ENCODE data around the gene STK33. TPM values are rescaled to one million over a fixed set of nuclear protein-coding genes. Genes with fewer than 3 reads are reported as not detected.

Gene STK33
- total and polyA plus RNA-seq, 2 of the 13 experiments (the other 11 are each of a cell fraction or from before 2014, with no cell fraction given) = 2.7 to 12.6 TPM

DNA sequence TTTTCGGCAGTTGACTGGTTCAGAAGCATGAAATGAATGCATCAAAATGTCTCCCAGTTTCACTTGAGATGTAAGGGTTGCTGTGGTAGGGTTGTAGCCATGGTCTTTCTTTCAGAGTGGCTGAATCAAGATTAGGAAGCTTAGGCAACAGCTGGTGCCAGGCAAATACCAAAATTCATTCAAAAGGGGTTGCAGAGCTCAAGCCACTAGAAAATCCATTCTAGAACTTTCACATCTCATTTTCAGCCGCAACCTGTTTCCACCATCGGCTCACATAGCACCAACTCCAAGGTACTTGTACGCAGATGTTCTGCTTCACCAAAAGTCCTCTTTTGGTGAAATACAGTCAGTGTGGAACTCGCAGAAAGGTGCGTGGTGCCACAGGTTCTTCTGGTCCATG, 40.5 kb upstream of the STK33 start:
- Histone ChIP-seq H3K36me3 (replicated peaks in 1 of 2; ENCODE audit: control insufficient read depth in 1 of 2, insufficient read depth in 2 of 2, low read length in 2 of 2) (peaks cover 14 to 33% of the 10 kb centered on the region in 2 experiments; a peak in 4 of 5 replicates), H4K20me1 (ENCODE audit: insufficient read depth, low read length) (no peaks in the 10 kb centered on the region), H2AFZ (ENCODE audit: low read length) (no peak overlapping the region), H3K27ac (ENCODE audit: extremely low read length, insufficient read depth, low read length) (no peak overlapping the region), H3K9me3 (ENCODE audit: low read length) (no peaks in the 10 kb centered on the region), H3K4me3 (replicated peaks in 1 of 3; ENCODE audit: insufficient read depth in 1 of 3, low read depth in 2 of 3, low read length in 3 of 3) (no peak overlapping the region), H3K4me1 (ENCODE audit: insufficient read depth, low read length) (no peaks in the 10 kb centered on the region), H3K27me3 (ENCODE audit: control insufficient read depth in 1 of 2, insufficient read depth in 2 of 2, low read length in 2 of 2) (no peaks in the 10 kb centered on the region), H3K79me2 (ENCODE audit: insufficient read depth, low read length) (no peaks in the 10 kb centered on the region), H3K9ac (ENCODE audit: insufficient read depth, low read depth, low read length) (no peak overlapping the region), H3K4me2 (ENCODE audit: low read depth, low read length) (no peak overlapping the region)
- ChIA-PET CTCF (ENCODE audit: low intra/inter-chr PET ratio, low total read pairs) (no interaction called here), POLR2A (no interaction called here)
- intact Hi-C loops (cut with micrococcal nuclease; ENCODE audit: unreplicated experiment) = no loop called here
- FAIRE-seq (no peak), DNase-seq (ENCODE audit: low spot score) (no peak), ATAC-seq (no peak)
- in situ Hi-C loops (cut with HindIII; ENCODE audit: extremely low pct_ligation_motif_present, low pct_unique_long_range_greater_than_20kb) = no loop called here
- 94% methylated on average over 6 of the region's 6 CpGs for WGBS (ENCODE audit: low lambda C conversion rate)
- no TSS peak for BruUV-seq (replicated peaks)
- TF ChIP-seq ZNF569 (CRISPR knock-in tag; IDR thresholded peaks at IDR 0.05; ENCODE audit: borderline replicate concordance) (no peak), ZNF510 (CRISPR knock-in tag; IDR thresholded peaks at IDR 0.05; ENCODE audit: low read depth) (no peak)

GRCh38 chr11:8631395-8632118, 37.5 kb upstream of the STK33 start:
- FAIRE-seq (no peak), ATAC-seq (no peak), DNase-seq (ENCODE audit: low spot score) (no peak)
- H3K27me3 ChIP-seq (ENCODE audit: control insufficient read depth in 1 of 2, insufficient read depth in 2 of 2, low read length in 2 of 2) = no peaks in the 10 kb centered on the region
- in situ Hi-C loops (cut with HindIII; ENCODE audit: extremely low pct_ligation_motif_present, low pct_unique_long_range_greater_than_20kb) = no loop called here
- intact Hi-C loops (cut with micrococcal nuclease; ENCODE audit: unreplicated experiment) = no loop called here
- WGBS (ENCODE audit: low lambda C conversion rate) = 94% methylated on average over 6 of the region's 6 CpGs
- H3K79me2 ChIP-seq (ENCODE audit: insufficient read depth, low read length) = no peaks in the 10 kb centered on the region
- H2AFZ ChIP-seq (ENCODE audit: low read length) = no peak overlapping the region
- H3K4me2 ChIP-seq (ENCODE audit: low read depth, low read length) = no peak overlapping the region
- no peaks in the 10 kb centered on the region for H3K4me1 ChIP-seq (ENCODE audit: insufficient read depth, low read length)
- H3K36me3 ChIP-seq (replicated peaks in 1 of 2; ENCODE audit: control insufficient read depth in 1 of 2, insufficient read depth in 2 of 2, low read length in 2 of 2) = peaks cover 7 to 11% of the 10 kb centered on the region in 2 experiments; a peak in 2 of 5 replicates
- CTCF ChIA-PET (ENCODE audit: low intra/inter-chr PET ratio, low total read pairs) = no interaction called here
- no peaks in the 10 kb centered on the region for H4K20me1 ChIP-seq (ENCODE audit: insufficient read depth, low read length)
- no peak overlapping the region for H3K9ac ChIP-seq (ENCODE audit: insufficient read depth, low read depth, low read length)
- no TSS peak for BruUV-seq (replicated peaks)
- no peak overlapping the region for H3K27ac ChIP-seq (ENCODE audit: extremely low read length, insufficient read depth, low read length)
- POLR2A ChIA-PET = interaction anchor here (1.2 kb wide), 1 partner anchor 51 kb away, joined by 4 read pairs; the partner anchor contains the start of genes RPL27A and TRIM66
- no peak overlapping the region for H3K4me3 ChIP-seq (replicated peaks in 1 of 3; ENCODE audit: insufficient read depth in 1 of 3, low read depth in 2 of 3, low read length in 3 of 3)
- H3K9me3 ChIP-seq (ENCODE audit: low read length) = no peaks in the 10 kb centered on the region
- TF ChIP-seq HMG20B (CRISPR knock-in tag; conservative IDR thresholded peaks at IDR 0.05) = no peak
- no peak for TF ChIP-seq MEF2D (CRISPR knock-in tag; IDR thresholded peaks at IDR 0.05)
- no peak for TF ChIP-seq ZBTB1 (CRISPR knock-in tag; IDR thresholded peaks at IDR 0.05; ENCODE audit: borderline replicate concordance)
- TF ChIP-seq ZNF83 (CRISPR knock-in tag; IDR thresholded peaks at IDR 0.05; ENCODE audit: borderline replicate concordance) = no peak
- TF ChIP-seq MAZ (IDR thresholded peaks at IDR 0.05; ENCODE audit: borderline replicate concordance, low read depth, low read length) = no peak
- TF ChIP-seq MAZ (CRISPR knock-in tag; IDR thresholded peaks at IDR 0.05; ENCODE audit: low read depth) = no peak
- TF ChIP-seq, protein P1, sequence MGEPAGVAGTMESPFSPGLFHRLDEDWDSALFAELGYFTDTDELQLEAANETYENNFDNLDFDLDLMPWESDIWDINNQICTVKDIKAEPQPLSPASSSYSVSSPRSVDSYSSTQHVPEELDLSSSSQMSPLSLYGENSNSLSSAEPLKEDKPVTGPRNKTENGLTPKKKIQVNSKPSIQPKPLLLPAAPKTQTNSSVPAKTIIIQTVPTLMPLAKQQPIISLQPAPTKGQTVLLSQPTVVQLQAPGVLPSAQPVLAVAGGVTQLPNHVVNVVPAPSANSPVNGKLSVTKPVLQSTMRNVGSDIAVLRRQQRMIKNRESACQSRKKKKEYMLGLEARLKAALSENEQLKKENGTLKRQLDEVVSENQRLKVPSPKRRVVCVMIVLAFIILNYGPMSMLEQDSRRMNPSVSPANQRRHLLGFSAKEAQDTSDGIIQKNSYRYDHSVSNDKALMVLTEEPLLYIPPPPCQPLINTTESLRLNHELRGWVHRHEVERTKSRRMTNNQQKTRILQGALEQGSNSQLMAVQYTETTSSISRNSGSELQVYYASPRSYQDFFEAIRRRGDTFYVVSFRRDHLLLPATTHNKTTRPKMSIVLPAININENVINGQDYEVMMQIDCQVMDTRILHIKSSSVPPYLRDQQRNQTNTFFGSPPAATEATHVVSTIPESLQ (CRISPR knock-in tag; conservative IDR thresholded peaks at IDR 0.05) = no peak
- no peak for TF ChIP-seq BRF2 (CRISPR knock-in tag; IDR thresholded peaks at IDR 0.05)
- TF ChIP-seq, protein P2, sequence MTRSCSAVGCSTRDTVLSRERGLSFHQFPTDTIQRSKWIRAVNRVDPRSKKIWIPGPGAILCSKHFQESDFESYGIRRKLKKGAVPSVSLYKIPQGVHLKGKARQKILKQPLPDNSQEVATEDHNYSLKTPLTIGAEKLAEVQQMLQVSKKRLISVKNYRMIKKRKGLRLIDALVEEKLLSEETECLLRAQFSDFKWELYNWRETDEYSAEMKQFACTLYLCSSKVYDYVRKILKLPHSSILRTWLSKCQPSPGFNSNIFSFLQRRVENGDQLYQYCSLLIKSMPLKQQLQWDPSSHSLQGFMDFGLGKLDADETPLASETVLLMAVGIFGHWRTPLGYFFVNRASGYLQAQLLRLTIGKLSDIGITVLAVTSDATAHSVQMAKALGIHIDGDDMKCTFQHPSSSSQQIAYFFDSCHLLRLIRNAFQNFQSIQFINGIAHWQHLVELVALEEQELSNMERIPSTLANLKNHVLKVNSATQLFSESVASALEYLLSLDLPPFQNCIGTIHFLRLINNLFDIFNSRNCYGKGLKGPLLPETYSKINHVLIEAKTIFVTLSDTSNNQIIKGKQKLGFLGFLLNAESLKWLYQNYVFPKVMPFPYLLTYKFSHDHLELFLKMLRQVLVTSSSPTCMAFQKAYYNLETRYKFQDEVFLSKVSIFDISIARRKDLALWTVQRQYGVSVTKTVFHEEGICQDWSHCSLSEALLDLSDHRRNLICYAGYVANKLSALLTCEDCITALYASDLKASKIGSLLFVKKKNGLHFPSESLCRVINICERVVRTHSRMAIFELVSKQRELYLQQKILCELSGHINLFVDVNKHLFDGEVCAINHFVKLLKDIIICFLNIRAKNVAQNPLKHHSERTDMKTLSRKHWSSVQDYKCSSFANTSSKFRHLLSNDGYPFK (CRISPR knock-in tag; IDR thresholded peaks at IDR 0.05; ENCODE audit: borderline replicate concordance) = no peak
